ENCODE data around the gene PDZK1IP1.

Gene PDZK1IP1

GRCh38 chr1:47191940-47192457, 2.2 kb upstream of the PDZK1IP1 start:
- no peaks in the 10 kb centered on the region for H3K36me3 ChIP-seq (ENCODE audit: insufficient read depth, low read depth, low read length)
- no peak overlapping the region for H3K9ac ChIP-seq (ENCODE audit: low read depth, low read length)
- H3K9me3 ChIP-seq (ENCODE audit: insufficient read depth, low read depth, low read length) = no peaks in the 10 kb centered on the region
- no peak overlapping the region for H3K27ac ChIP-seq (ENCODE audit: low read length)
- H3K4me1 ChIP-seq (ENCODE audit: insufficient read depth, low read length) = peaks cover 7% of the 10 kb centered on the region
- peaks cover 27% of the 10 kb centered on the region for H3K27me3 ChIP-seq (ENCODE audit: insufficient read depth, low read length)
- H3K4me3 ChIP-seq (ENCODE audit: low read length) = no peak overlapping the region

- H3K27ac ChIP-seq (ENCODE audit: low read length) = no peak overlapping the region
- H3K9me3 ChIP-seq (ENCODE audit: insufficient read depth, low read depth, low read length) = no peaks in the 10 kb centered on the region
- H3K4me3 ChIP-seq (ENCODE audit: low read length) = no peak overlapping the region
- peaks cover 27% of the 10 kb centered on the region for H3K27me3 ChIP-seq (ENCODE audit: insufficient read depth, low read length)
- peaks cover 7% of the 10 kb centered on the region for H3K4me1 ChIP-seq (ENCODE audit: insufficient read depth, low read length)
- no peaks in the 10 kb centered on the region for H3K36me3 ChIP-seq (ENCODE audit: insufficient read depth, low read depth, low read length)
- H3K9ac ChIP-seq (ENCODE audit: low read depth, low read length) = no peak overlapping the region
Observed at GRCh38 chr1:47190857-47191256, 1.0 kb upstream of the PDZK1IP1 start.

- no peaks in the 10 kb centered on the region for H3K9me3 ChIP-seq (ENCODE audit: insufficient read depth, low read depth, low read length)
- H3K9ac ChIP-seq (ENCODE audit: low read depth, low read length) = no peak overlapping the region; the same call in 1 of the 2 replicates
- H3K27me3 ChIP-seq (ENCODE audit: insufficient read depth, low read length) = peaks cover 27% of the 10 kb centered on the region
- H3K4me1 ChIP-seq (ENCODE audit: insufficient read depth, low read length) = peaks cover 7% of the 10 kb centered on the region
- no peaks in the 10 kb centered on the region for H3K36me3 ChIP-seq (ENCODE audit: insufficient read depth, low read depth, low read length)
- no peak overlapping the region for H3K27ac ChIP-seq (ENCODE audit: low read length)
- H3K4me3 ChIP-seq (ENCODE audit: low read length) = no peak overlapping the region
Observed at GRCh38 chr1:47190509-47190855, 646 bp upstream of the PDZK1IP1 start.

- H3K4me1 ChIP-seq (ENCODE audit: insufficient read depth, low read length) = peaks cover 7% of the 10 kb centered on the region
- H3K27ac ChIP-seq (ENCODE audit: low read length) = no peak overlapping the region
- peaks cover 14% of the 10 kb centered on the region for H3K27me3 ChIP-seq (ENCODE audit: insufficient read depth, low read length)
- no peaks in the 10 kb centered on the region for H3K9me3 ChIP-seq (ENCODE audit: insufficient read depth, low read depth, low read length)
- H3K4me3 ChIP-seq (ENCODE audit: low read length) = no peak overlapping the region
- H3K9ac ChIP-seq (ENCODE audit: low read depth, low read length) = no peak overlapping the region
- H3K36me3 ChIP-seq (ENCODE audit: insufficient read depth, low read depth, low read length) = no peaks in the 10 kb centered on the region
Observed at GRCh38 chr1:47188791-47189785, 748 bp downstream of the PDZK1IP1 start.

GRCh38 chr1:47187926-47188250, 1.9 kb downstream of the PDZK1IP1 start:
- Histone ChIP-seq H3K4me3 (ENCODE audit: low read length) (no peak overlapping the region), H3K4me1 (ENCODE audit: insufficient read depth, low read length) (peaks cover 7% of the 10 kb centered on the region), H3K36me3 (ENCODE audit: insufficient read depth, low read depth, low read length) (no peaks in the 10 kb centered on the region), H3K9me3 (ENCODE audit: insufficient read depth, low read depth, low read length) (no peaks in the 10 kb centered on the region), H3K27ac (ENCODE audit: low read length) (no peak overlapping the region), H3K9ac (ENCODE audit: low read depth, low read length) (no peak overlapping the region), H3K27me3 (ENCODE audit: insufficient read depth, low read length) (peaks cover 8% of the 10 kb centered on the region; the same call in 1 of the 2 replicates)

GRCh38 chr1:47187231-47187925, 2.5 kb downstream of the PDZK1IP1 start:
- H3K4me3 ChIP-seq (ENCODE audit: low read length) = no peak overlapping the region

GRCh38 chr1:47186267-47187185, 3.3 kb downstream of the PDZK1IP1 start:
- Histone ChIP-seq H3K27ac (ENCODE audit: low read length) (no peak overlapping the region), H3K4me1 (ENCODE audit: insufficient read depth, low read length) (peaks cover 1% of the 10 kb centered on the region; the same call in 1 of the 2 replicates), H3K9me3 (ENCODE audit: insufficient read depth, low read depth, low read length) (no peaks in the 10 kb centered on the region), H3K36me3 (ENCODE audit: insufficient read depth, low read depth, low read length) (no peaks in the 10 kb centered on the region), H3K9ac (ENCODE audit: low read depth, low read length) (no peak overlapping the region), H3K27me3 (ENCODE audit: insufficient read depth, low read length) (peaks cover 7% of the 10 kb centered on the region), H3K4me3 (ENCODE audit: low read length) (no peak overlapping the region)

More at GRCh38 chr1:47187231-47187925, 2.5 kb downstream of the PDZK1IP1 start:
- no peaks in the 10 kb centered on the region for H3K9me3 ChIP-seq (ENCODE audit: insufficient read depth, low read depth, low read length)
- H3K4me1 ChIP-seq (ENCODE audit: insufficient read depth, low read length) = peaks cover 3% of the 10 kb centered on the region; the same call in 1 of the 2 replicates
- no peaks in the 10 kb centered on the region for H3K36me3 ChIP-seq (ENCODE audit: insufficient read depth, low read depth, low read length)
- H3K27me3 ChIP-seq (ENCODE audit: insufficient read depth, low read length) = peaks cover 8% of the 10 kb centered on the region; the same call in 1 of the 2 replicates
- no peak overlapping the region for H3K9ac ChIP-seq (ENCODE audit: low read depth, low read length)
- H3K27ac ChIP-seq (ENCODE audit: low read length) = no peak overlapping the region

- Histone ChIP-seq H3K4me3 (ENCODE audit: low read length) (no peak overlapping the region), H3K9me3 (ENCODE audit: insufficient read depth, low read depth, low read length) (no peaks in the 10 kb centered on the region), H3K4me1 (ENCODE audit: insufficient read depth, low read length) (no peaks in the 10 kb centered on the region), H3K9ac (ENCODE audit: low read depth, low read length) (no peak overlapping the region), H3K27me3 (ENCODE audit: insufficient read depth, low read length) (peaks cover 18% of the 10 kb centered on the region), H3K27ac (ENCODE audit: low read length) (no peak overlapping the region), H3K36me3 (ENCODE audit: insufficient read depth, low read depth, low read length) (no peaks in the 10 kb centered on the region)
Observed at GRCh38 chr1:47184822-47185677, 4.8 kb downstream of the PDZK1IP1 start.

- H3K9ac ChIP-seq (ENCODE audit: low read depth, low read length) = no peak overlapping the region
- no peaks in the 10 kb centered on the region for H3K36me3 ChIP-seq (ENCODE audit: insufficient read depth, low read depth, low read length)
- H3K27me3 ChIP-seq (ENCODE audit: insufficient read depth, low read length) = peaks cover 26% of the 10 kb centered on the region
- no peak overlapping the region for H3K27ac ChIP-seq (ENCODE audit: low read length)
- no peaks in the 10 kb centered on the region for H3K4me1 ChIP-seq (ENCODE audit: insufficient read depth, low read length)
- no peaks in the 10 kb centered on the region for H3K9me3 ChIP-seq (ENCODE audit: insufficient read depth, low read depth, low read length)
- H3K4me3 ChIP-seq (ENCODE audit: low read length) = no peak overlapping the region
Observed at GRCh38 chr1:47184090-47184821, 5.6 kb downstream of the PDZK1IP1 start.
